HG03060 (cell line): ENCODE results near the gene SMC4.
"Not testable (repeated sequence)": the region's sequence is repeated elsewhere in the genome, so short reads cannot be mapped to it uniquely, and the experiment has no call there.

Experiments used
- ATAC-seq: cut with Tn5 transposase; IDR thresholded peaks from one replicate; pipeline ENCODE4 v1.9.1; 2021; ENCODE audit warnings: low read depth, moderate number of reproducible peaks; ENCODE audit not compliant: unreplicated experiment

The SMC4 gene

GRCh38 chr3:160399125-160400029 is at the start of gene SMC4, which contains the start of gene IFT80:
SMC4 (plus strand) TSS chr3:160399650; CDS start chr3:160400827, 1,177 bp downstream.
IFT80 (minus strand) TSS chr3:160399225; CDS start chr3:160384600, 14,625 bp downstream.
- ATAC-seq, result peak; percentile 94

GRCh38 chr3:160355826-160356225 is 43.6 kb upstream of the SMC4 start:
- no peak for ATAC-seq

- ATAC-seq, result not testable (repeated sequence)
Measured at GRCh38 chr3:160362896-160363295, 36.6 kb upstream of the SMC4 start.

- no peak for ATAC-seq
Measured at GRCh38 chr3:160365869-160366522, 33.5 kb upstream of the SMC4 start.

GRCh38 chr3:160368804-160369203 is 30.6 kb upstream of the SMC4 start:
- ATAC-seq, result peak; percentile 77

GRCh38 chr3:160369784-160370183 is 29.7 kb upstream of the SMC4 start:
- no peak for ATAC-seq

- ATAC-seq, result no peak
Measured at GRCh38 chr3:160370987-160371857, 28.2 kb upstream of the SMC4 start.

- no peak for ATAC-seq
Measured at GRCh38 chr3:160372780-160373179, 26.7 kb upstream of the SMC4 start.

- ATAC-seq, result no peak
Measured at GRCh38 chr3:160373655-160374054, 25.8 kb upstream of the SMC4 start.

GRCh38 chr3:160374472-160374871 is 25.0 kb upstream of the SMC4 start:
- no peak for ATAC-seq

- no peak for ATAC-seq
Measured at GRCh38 chr3:160374925-160375324, 24.5 kb upstream of the SMC4 start.

GRCh38 chr3:160376681-160377080 is 22.8 kb upstream of the SMC4 start:
- ATAC-seq, result no peak

- no peak for ATAC-seq
Measured at GRCh38 chr3:160378331-160379109, 20.9 kb upstream of the SMC4 start.

- no peak for ATAC-seq
Measured at GRCh38 chr3:160379628-160380214, 19.7 kb upstream of the SMC4 start.

GRCh38 chr3:160381470-160381869 is 18.0 kb upstream of the SMC4 start:
- ATAC-seq, result no peak

- no peak for ATAC-seq
Measured at GRCh38 chr3:160384639-160385318, 14.7 kb upstream of the SMC4 start.

GRCh38 chr3:160390565-160391138 is 8.8 kb upstream of the SMC4 start:
- ATAC-seq, result no peak

- no peak for ATAC-seq
Measured at GRCh38 chr3:160392798-160393197, 6.7 kb upstream of the SMC4 start.
